Measurements from ENCODE around the gene ITGB5. TPM values are rescaled to one million over a fixed set of nuclear protein-coding genes. Genes with fewer than 3 reads are reported as not detected.

Gene ITGB5
- total and polyA plus RNA-seq, 2 donors (not counting 1 experiment from before 2014, with no cell fraction given) = 0.15 to 0.54 TPM

DNA sequence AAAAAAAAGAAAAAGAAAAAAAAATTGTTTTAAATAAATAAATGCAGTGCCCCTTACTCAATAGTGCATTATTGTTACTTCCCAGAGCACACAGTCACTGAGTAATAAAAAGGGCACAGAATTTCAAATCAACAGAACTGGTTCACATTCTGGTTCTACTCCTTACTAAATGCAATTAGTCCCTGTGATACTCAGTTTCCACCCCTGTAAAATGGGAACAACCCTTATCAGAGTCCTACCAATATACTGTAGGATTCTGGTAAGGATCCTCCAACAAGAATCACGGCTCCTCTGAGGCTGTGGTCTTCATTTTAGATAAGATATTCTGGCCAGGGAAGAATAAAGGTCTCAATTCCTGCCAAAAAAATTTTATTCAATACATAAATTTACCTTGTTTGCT lies 50.7 kb downstream of the ITGB5 start:
- ATAC-seq (ENCODE audit: low read depth) = no peak
- Histone ChIP-seq H3K27ac (ENCODE audit: low read length in 2 of 2) (no peak overlapping the region), H3K36me3 (replicated peaks in 1 of 2; ENCODE audit: control extremely low read depth in 1 of 2, control insufficient read depth in 1 of 2, extremely low read depth in 1 of 2, insufficient read depth in 2 of 2, low read length in 1 of 2) (no peaks in the 10 kb centered on the region), H3K4me2 (replicated peaks; ENCODE audit: low read depth, low read length, poor library complexity, severe bottlenecking) (no peak overlapping the region), H3K9ac (ENCODE audit: low read length) (no peak overlapping the region), H2AFZ (ENCODE audit: insufficient read depth, low read depth, low read length, poor library complexity, severe bottlenecking) (no peak overlapping the region), H3K27me3 (replicated peaks in 1 of 4; ENCODE audit: control extremely low read depth in 1 of 4, control insufficient read depth in 3 of 4, insufficient read depth in 4 of 4, low read length in 3 of 4) (peaks cover 0 to 28% (median 2%) of the 10 kb centered on the region in 4 experiments), H4K20me1 (ENCODE audit: control insufficient read depth, insufficient read depth, low read length, poor library complexity, severe bottlenecking) (no peaks in the 10 kb centered on the region), H3K4me1 (ENCODE audit: control insufficient read depth in 2 of 2, insufficient read depth in 2 of 2, low read length in 2 of 2) (peaks cover 6 to 10% of the 10 kb centered on the region in 2 donors), H3K79me2 (ENCODE audit: control insufficient read depth, insufficient read depth, low read length) (no peaks in the 10 kb centered on the region), H3K9me3 (ENCODE audit: control extremely low read depth in 1 of 3, control insufficient read depth in 2 of 3, insufficient read depth in 1 of 3, low read length in 2 of 3) (no peaks in the 10 kb centered on the region), H3K4me3 (ENCODE audit: control extremely low read depth in 1 of 5, extremely low read depth in 1 of 5, insufficient read depth in 1 of 5, low read depth in 2 of 5, low read length in 4 of 5) (no peak overlapping the region)
- intact Hi-C loops (cut with micrococcal nuclease) = no loop called here
- CTCF ChIA-PET = no interaction called here
- Mint-ChIP-seq H3K27me3 (peaks cover 40% of the 10 kb centered on the region), H3K4me1 (peaks cover 8% of the 10 kb centered on the region), H3K9me3 (ENCODE audit: insufficient read depth) (no peaks in the 10 kb centered on the region), H3K27ac (no peak overlapping the region), H3K4me3 (no peak overlapping the region)
- WGBS (ENCODE audit: insufficient coverage) = no CpG with 5 or more reads among the region's 1 CpG
- POLR2A ChIA-PET = no interaction called here
- no peak for TF ChIP-seq EZH2 (IDR thresholded peaks at IDR 0.05; ENCODE audit: borderline replicate concordance, insufficient read depth, low read depth, low read length, poor library complexity, severe bottlenecking)
- TF ChIP-seq, protein P1, sequence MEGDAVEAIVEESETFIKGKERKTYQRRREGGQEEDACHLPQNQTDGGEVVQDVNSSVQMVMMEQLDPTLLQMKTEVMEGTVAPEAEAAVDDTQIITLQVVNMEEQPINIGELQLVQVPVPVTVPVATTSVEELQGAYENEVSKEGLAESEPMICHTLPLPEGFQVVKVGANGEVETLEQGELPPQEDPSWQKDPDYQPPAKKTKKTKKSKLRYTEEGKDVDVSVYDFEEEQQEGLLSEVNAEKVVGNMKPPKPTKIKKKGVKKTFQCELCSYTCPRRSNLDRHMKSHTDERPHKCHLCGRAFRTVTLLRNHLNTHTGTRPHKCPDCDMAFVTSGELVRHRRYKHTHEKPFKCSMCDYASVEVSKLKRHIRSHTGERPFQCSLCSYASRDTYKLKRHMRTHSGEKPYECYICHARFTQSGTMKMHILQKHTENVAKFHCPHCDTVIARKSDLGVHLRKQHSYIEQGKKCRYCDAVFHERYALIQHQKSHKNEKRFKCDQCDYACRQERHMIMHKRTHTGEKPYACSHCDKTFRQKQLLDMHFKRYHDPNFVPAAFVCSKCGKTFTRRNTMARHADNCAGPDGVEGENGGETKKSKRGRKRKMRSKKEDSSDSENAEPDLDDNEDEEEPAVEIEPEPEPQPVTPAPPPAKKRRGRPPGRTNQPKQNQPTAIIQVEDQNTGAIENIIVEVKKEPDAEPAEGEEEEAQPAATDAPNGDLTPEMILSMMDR (IDR thresholded peaks at IDR 0.05) = no peak
- DNase-seq = no peak

DNA sequence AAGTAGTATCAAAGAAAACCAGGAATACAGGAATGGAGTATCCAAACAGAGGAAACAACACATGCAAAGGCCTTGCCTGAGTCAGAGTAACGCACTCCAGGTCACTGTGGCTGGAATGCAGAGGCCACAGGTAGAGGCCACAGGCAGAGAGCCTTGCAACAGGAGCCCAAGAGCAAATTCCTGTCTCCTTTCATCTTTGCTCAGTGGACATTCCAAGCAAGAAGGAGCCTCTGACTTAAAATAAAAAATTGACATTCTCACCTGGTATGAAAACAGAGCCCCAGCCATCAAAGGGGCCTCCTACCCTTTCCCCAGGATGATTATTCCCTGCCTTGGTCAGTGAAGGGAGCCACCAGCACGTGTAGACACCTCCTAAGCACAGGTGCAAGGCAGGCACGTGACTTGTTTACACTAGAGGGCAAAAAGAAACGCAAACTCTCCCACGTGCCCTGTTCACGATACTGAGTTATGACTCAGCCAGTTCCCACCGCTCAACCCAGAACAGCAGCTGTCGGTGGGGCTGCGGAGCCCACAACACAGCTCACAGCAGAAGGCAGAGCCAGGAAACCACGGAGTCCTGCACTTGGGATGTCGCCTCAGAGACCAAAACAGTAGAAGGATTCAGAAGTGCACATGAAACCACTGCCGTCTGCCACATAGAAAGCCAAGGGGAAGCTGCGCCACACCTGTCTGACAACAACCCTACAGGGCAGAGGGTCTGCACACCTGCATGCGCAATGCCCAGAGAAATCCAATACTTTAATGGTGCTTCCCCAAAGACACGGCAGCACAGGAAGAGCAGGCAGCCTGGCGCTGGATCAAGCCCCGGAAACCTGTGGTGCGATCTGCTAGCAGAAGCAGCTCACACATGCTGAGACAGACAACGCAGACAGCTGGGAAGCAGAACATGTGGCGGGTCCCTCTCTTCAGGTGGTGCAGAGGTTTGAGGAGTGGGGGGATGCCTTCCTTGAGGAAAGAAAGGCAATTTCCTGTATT lies 52.1 kb downstream of the ITGB5 start:
- intact Hi-C loops (cut with micrococcal nuclease) = no loop called here
- Mint-ChIP-seq H3K27me3 (peaks cover 36% of the 10 kb centered on the region), H3K9me3 (ENCODE audit: insufficient read depth) (no peaks in the 10 kb centered on the region), H3K4me3 (peak overlapping the region; percentile 70), H3K27ac (no peak overlapping the region), H3K4me1 (peaks cover 8% of the 10 kb centered on the region)
- POLR2A ChIA-PET = no interaction called here
- Histone ChIP-seq H4K20me1 (ENCODE audit: control insufficient read depth, insufficient read depth, low read length, poor library complexity, severe bottlenecking) (no peaks in the 10 kb centered on the region), H3K79me2 (ENCODE audit: control insufficient read depth, insufficient read depth, low read length) (no peaks in the 10 kb centered on the region), H3K27ac (ENCODE audit: low read length in 2 of 2) (no peak overlapping the region), H3K4me2 (replicated peaks; ENCODE audit: low read depth, low read length, poor library complexity, severe bottlenecking) (peak overlapping the region; percentile 67), H3K4me1 (ENCODE audit: control insufficient read depth in 2 of 2, insufficient read depth in 2 of 2, low read length in 2 of 2) (peaks cover 6 to 10% of the 10 kb centered on the region in 2 donors), H3K9me3 (ENCODE audit: control extremely low read depth in 1 of 3, control insufficient read depth in 2 of 3, insufficient read depth in 1 of 3, low read length in 2 of 3) (no peaks in the 10 kb centered on the region), H3K27me3 (replicated peaks in 1 of 4; ENCODE audit: control extremely low read depth in 1 of 4, control insufficient read depth in 3 of 4, insufficient read depth in 4 of 4, low read length in 3 of 4) (peaks cover 0 to 32% (median 2%) of the 10 kb centered on the region in 4 experiments), H3K9ac (ENCODE audit: low read length) (peak overlapping the region; percentile 53), H2AFZ (ENCODE audit: insufficient read depth, low read depth, low read length, poor library complexity, severe bottlenecking) (peak overlapping the region; percentile 64), H3K4me3 (ENCODE audit: control extremely low read depth in 1 of 5, extremely low read depth in 1 of 5, insufficient read depth in 1 of 5, low read depth in 2 of 5, low read length in 4 of 5) (peak overlapping the region in 2 of 5 experiments; percentile 41 to 42), H3K36me3 (replicated peaks in 1 of 2; ENCODE audit: control extremely low read depth in 1 of 2, control insufficient read depth in 1 of 2, extremely low read depth in 1 of 2, insufficient read depth in 2 of 2, low read length in 1 of 2) (no peaks in the 10 kb centered on the region)
- WGBS (ENCODE audit: insufficient coverage) = under 1% methylated on average over 17 of the region's 20 CpGs
- ATAC-seq (ENCODE audit: low read depth) (peak; percentile 17), DNase-seq (peak; percentile 38)
- TF ChIP-seq EZH2 (IDR thresholded peaks at IDR 0.05; ENCODE audit: borderline replicate concordance, insufficient read depth, low read depth, low read length, poor library complexity, severe bottlenecking) = no peak
- TF ChIP-seq, protein P1 (IDR thresholded peaks at IDR 0.05) = no peak
- CTCF ChIA-PET = interaction anchor here (0.6 kb wide), 2 partner anchors 120 to 807 kb away, joined by 3 read pairs; no protein-coding TSS in a partner anchor
